Large intestine (tissue), 3 donors: ENCODE measurements around the gene SAC3D1. TPM values are rescaled to one million over a fixed set of nuclear protein-coding genes. Genes with fewer than 3 reads are reported as not detected.
"Not testable (repeated sequence)": the region's sequence is repeated elsewhere in the genome, so short reads cannot be mapped to it uniquely, and the experiment has no call there.

Experiments
- DNase-seq, 2 donors: peaks; one replicate each; pipeline versions ENCODE4 v3.0.0 to v3.0.0-alpha.2; 2013
- H3K27ac ChIP-seq: one replicate; pipeline ENCODE4 v1.5.1; 2013; ENCODE audit warnings: low read length
- H3K27me3 ChIP-seq: 2 replicates; pipeline ENCODE4 v1.6.1; 2013; ENCODE audit warnings: low read length; ENCODE audit not compliant: control insufficient read depth, insufficient read depth
- H3K36me3 ChIP-seq: 2 replicates; pipeline ENCODE4 v1.6.1; 2013; ENCODE audit warnings: low read length; ENCODE audit not compliant: control insufficient read depth, insufficient read depth
- H3K4me1 ChIP-seq: one replicate; pipeline ENCODE4 v1.6.1; 2013; ENCODE audit warnings: low read length; ENCODE audit not compliant: control insufficient read depth, insufficient read depth
- H3K4me3 ChIP-seq: one replicate; pipeline ENCODE4 v1.5.1; 2013; ENCODE audit warnings: low read length
- H3K9me3 ChIP-seq: one replicate; pipeline ENCODE4 v1.6.1; 2013; ENCODE audit warnings: mild to moderate bottlenecking, low read depth, low read length, moderate library complexity; ENCODE audit not compliant: control insufficient read depth
- WGBS: methylation state at CpG from one replicate; pipeline ENCODE4 v1.1.5; 2013; ENCODE audit warnings: low lambda C conversion rate; ENCODE audit not compliant: insufficient coverage; 5-methylcytosine and 5-hydroxymethylcytosine counted together
- polyA plus RNA-seq: library from polyadenylated mRNA; unstranded; fragments of 120-200 nt; gene quantifications from one replicate; pipeline ENCODE4 v1.2.1, GENCODE V29; 2013

Gene SAC3D1
- polyA plus RNA-seq, 1 donor: 8.9 TPM

DNA sequence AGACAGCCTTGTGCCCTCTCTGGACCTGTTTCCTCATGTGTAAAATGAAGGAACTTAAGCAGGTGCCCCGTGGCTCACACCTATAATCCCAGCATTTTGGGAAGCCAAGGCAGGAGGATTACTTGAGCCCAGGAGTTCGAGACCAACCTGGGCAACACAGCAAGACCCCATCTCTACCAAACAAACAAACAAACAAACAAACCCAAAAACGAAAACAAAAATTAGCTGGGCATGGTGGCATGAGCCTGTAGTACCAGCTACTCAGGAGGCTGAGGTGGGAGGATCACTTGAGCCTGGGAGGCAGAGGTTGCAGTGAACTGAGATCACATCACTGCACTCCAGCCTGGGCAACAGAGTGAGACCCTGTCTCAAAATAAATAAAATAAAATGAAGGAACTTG is 37.0 kb upstream of the SAC3D1 start:
- WGBS: 20% methylated on average over 1 of the region's 3 CpGs
- not testable (repeated sequence) for H3K4me1 ChIP-seq, H3K27me3 ChIP-seq, H3K27ac ChIP-seq, H3K9me3 ChIP-seq, DNase-seq, H3K4me3 ChIP-seq, H3K36me3 ChIP-seq

DNA sequence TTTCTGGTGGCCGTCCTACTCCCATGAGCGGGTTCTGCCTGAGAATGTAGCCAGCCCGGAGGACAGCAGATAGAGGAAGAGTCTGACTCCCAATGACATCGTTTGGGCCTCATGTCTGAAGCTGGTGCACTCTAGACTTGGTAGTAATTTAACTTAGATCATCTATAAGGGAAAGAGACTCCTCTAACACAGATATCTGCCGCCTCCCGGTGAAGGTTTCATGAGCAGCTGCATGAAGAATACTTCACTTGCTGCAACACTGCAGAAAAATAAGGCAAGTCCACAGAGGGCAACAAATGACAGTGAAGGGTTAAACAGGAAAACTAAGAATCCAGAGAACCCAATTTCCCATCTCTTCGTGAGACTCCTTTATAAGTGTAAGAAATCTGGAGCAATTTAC is 33.0 kb upstream of the SAC3D1 start:
- Histone ChIP-seq H3K4me1 (peaks cover 4% of the 10 kb centered on the region), H3K27ac (no peak overlapping the region), H3K36me3 (no peaks in the 10 kb centered on the region), H3K27me3 (no peaks in the 10 kb centered on the region), H3K4me3 (no peak overlapping the region), H3K9me3 (no peaks in the 10 kb centered on the region)
- no peak for DNase-seq
- no CpG with 5 or more reads among the region's 7 CpGs for WGBS

DNA sequence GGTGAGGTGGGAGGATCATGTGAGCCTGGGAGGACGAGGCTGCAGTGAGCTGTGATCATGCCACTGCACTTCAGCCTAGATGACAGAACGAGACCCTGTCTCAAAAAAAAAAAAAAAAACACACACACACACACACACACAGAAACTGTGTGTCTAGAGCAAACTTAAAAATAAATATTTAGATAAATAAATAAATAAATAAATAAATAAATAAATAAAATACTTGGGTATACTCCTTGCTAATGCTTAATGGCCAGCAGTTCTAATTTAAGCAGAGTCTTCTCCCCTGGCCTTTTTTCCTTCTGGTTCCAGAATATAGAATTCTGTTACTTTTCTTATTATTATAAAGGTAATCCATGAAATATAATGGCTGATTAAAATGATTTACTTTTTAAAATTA is 32.1 kb upstream of the SAC3D1 start:
- no peaks in the 10 kb centered on the region for H3K27me3 ChIP-seq
- no peaks in the 10 kb centered on the region for H3K36me3 ChIP-seq
- no peak for DNase-seq
- no CpG with 5 or more reads among the region's 2 CpGs for WGBS
- H3K9me3 ChIP-seq: no peaks in the 10 kb centered on the region
- no peak overlapping the region for H3K4me3 ChIP-seq
- H3K4me1 ChIP-seq: peaks cover 8% of the 10 kb centered on the region
- no peak overlapping the region for H3K27ac ChIP-seq

DNA sequence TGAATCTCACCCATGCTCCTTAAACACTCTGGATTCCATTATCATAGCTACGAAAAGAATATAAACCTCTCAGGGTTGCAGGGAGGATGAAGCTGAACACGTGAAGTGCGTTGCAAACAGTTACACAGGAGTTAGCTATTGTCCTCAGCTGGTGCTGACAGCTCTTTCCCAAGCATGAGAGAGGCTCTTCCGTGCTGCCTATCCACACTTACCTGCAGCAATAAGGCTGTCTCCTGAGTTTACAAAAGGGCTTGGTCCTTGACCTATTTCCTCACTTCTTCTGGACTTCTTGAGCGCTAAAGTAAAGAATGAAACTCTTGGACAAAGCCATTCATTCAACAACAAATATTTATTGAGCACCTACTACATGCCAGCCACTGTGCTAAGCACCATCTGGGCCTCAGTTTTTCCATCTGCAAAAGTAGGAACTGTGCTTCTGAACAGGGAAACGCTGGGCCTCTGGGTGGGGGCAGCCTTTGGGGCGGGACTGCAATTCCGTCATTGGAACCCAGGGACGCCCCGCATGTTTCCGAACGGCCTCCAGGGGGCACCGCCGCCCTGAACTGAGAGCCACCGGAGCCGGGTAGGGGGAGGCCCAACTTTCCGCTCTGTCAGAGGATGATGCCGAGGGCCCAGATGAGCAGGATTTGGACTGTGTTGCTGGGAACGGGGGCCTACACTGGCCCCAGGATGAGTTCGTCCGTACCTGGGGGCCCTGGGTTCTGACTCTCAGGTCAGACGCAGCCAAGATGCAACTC is 27.7 kb upstream of the SAC3D1 start:
- Histone ChIP-seq H3K27ac (peak overlapping the region; percentile 100), H3K27me3 (no peaks in the 10 kb centered on the region), H3K4me3 (peak overlapping the region; percentile 80), H3K36me3 (peaks cover 13% of the 10 kb centered on the region), H3K4me1 (peaks cover 8% of the 10 kb centered on the region), H3K9me3 (no peaks in the 10 kb centered on the region)
- no CpG with 5 or more reads among the region's 22 CpGs for WGBS
- peak; percentile 90 to 93 for DNase-seq

DNA sequence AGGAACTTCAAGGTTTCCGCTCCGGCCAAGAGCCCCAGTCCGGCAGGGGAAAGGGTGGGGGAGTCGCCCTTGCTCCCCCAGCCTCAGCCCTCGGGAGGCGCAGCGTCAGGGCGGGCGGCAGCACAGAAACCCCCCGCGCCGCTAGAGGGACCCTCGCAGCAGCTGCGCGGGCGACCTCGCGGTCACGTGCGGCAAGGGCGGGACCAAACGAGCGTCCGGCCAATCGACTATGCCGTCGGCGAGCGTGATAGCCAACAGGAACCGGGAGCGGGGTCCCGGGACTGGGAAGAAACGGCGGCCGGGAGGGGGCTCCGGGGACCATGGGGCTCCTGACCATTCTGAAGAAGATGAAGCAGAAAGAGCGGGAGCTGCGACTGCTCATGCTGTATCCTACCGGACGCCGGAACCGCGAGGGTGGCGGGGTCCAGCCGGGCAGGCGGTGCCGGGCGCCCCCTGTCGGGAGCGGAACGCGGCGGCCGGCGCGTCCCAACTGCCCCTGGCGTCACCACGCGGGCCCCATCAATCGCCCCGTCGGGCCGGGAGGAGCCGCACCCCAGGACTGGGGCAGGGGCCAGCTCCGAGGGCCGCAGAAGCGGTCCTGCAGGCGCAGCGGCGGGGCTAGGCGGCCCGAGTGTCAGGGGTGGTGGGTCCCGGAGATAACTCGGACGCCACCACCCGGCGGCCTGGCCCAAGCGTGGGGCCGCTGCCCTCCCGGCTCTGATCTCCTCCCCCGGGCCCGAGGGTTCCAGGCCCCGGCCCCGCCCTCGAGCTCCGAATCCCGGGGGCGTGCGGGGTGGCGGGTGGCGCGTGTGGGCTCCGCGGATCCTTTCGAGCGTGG is 26.9 kb upstream of the SAC3D1 start, which contains the start of gene ARL2:
Gene ARL2, plus strand, starts transcription at position 273 of the 838 bp plus-strand sequence. Its CDS starts 48 bp downstream, at position 321.
- peak within 1 kb of the TSS; percentile 80 for H3K4me3 ChIP-seq
- WGBS: no CpG with 5 or more reads among the region's 96 CpGs
- H3K27ac ChIP-seq: peak within 1 kb of the TSS; percentile 100
- H3K4me1 ChIP-seq: peaks cover 8% of the 10 kb centered on the region
- no peaks in the 10 kb centered on the region for H3K27me3 ChIP-seq
- H3K36me3 ChIP-seq: peaks cover 19% of the 10 kb centered on the region
- peak; percentile 89 to 95 for DNase-seq
- no peaks in the 10 kb centered on the region for H3K9me3 ChIP-seq

DNA sequence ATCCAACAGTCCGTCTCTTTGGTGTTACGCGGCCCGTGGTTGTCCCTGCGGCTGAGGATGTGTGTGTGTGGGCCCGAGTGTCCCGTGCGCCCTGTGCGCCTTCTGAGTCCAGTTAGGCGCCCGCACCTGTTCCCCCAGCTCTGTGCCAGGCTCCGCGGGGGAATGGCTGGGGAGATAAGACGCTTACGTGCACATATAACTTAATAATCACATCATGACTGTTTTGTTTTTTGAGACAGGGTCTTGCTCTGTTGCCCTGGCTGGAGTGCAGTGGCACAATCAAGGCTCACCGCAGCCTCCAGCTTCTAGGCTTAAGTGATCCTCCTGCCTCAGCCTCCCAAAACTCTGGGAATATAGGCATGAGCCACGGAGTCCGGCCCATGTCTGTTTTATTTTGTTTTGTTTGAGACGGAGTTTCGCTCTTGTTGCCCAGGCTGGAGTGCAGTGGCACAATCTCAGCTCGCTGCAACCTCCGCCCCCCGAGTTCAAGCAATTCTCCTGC is 26.2 kb upstream of the SAC3D1 start:
- peak overlapping the region; percentile 80 for H3K4me3 ChIP-seq
- no peaks in the 10 kb centered on the region for H3K27me3 ChIP-seq
- peak overlapping the region; percentile 100 for H3K27ac ChIP-seq
- WGBS: no CpG with 5 or more reads among the region's 23 CpGs
- H3K9me3 ChIP-seq: no peaks in the 10 kb centered on the region
- peaks cover 8% of the 10 kb centered on the region for H3K4me1 ChIP-seq
- peak in 1 of 2 donors; percentile 40 for DNase-seq
- peaks cover 21% of the 10 kb centered on the region for H3K36me3 ChIP-seq

DNA sequence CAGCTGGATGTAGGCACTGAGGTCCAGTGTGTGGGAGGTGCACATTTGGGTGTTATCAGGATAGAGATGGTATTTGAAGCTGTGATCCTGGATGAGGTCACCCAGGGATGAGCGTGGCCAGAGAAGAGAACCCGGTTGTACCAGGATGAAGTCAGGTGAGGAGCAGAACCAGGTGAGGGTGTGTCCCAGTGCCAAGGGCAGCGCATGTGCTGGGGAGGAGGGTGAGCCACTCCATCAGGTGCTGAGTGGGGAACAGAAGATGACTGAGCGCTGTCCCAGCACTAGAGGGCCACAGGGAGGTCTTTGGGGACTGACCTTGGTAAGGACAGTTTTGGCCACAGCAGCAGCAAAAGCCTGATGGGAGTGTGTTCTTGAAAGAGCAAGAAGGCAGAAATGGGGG is 24.3 kb upstream of the SAC3D1 start:
- peaks cover 8% of the 10 kb centered on the region for H3K4me1 ChIP-seq
- no peak for DNase-seq
- H3K9me3 ChIP-seq: no peaks in the 10 kb centered on the region
- peaks cover 35% of the 10 kb centered on the region for H3K36me3 ChIP-seq
- WGBS: 80% methylated on average over 1 of the region's 4 CpGs
- H3K27ac ChIP-seq: no peak overlapping the region
- no peaks in the 10 kb centered on the region for H3K27me3 ChIP-seq
- no peak overlapping the region for H3K4me3 ChIP-seq

DNA sequence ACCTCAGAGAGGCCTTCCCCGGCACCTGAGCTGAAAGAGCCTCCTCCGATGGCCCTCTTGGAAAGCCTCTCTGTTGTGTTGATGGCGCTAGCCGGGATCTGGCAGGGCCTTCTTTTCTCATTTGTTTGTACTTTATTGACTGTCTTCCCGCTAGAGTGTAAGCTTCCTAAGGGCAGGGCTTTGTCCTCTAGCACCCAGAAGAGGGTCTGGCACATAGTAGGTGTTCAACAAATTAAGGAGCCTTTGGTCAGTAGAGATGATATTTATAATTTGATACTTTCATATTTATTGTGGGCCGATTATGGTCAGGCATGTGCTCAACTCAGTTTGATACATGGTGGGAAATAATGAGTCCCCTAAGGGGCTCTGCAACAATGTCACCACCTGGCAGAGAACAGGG is 23.1 kb upstream of the SAC3D1 start:
- Histone ChIP-seq H3K9me3 (no peaks in the 10 kb centered on the region), H3K4me1 (peaks cover 11% of the 10 kb centered on the region), H3K36me3 (peaks cover 41% of the 10 kb centered on the region), H3K27me3 (no peaks in the 10 kb centered on the region), H3K27ac (no peak overlapping the region), H3K4me3 (no peak overlapping the region)
- DNase-seq: no peak
- WGBS: no CpG with 5 or more reads among the region's 6 CpGs

DNA sequence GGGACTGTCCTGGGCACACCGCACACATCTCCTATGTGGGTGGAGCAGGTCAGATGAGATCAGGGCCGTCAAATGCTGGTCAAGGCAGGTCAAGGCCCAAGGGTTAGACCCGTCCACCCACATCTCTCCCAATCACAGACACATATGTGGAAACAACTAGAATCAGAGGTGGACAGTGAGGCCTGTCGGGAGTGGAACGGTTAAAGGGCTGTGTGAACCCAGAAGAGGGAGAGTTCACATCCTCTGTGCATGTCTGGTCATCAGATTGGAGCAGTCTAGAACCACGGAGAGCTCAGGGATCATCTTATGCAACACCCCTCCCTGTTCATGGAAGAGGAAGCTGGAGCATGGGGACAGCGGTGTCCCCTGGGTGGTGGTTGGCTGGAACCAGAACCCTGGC is 21.2 kb upstream of the SAC3D1 start:
- H3K9me3 ChIP-seq: no peaks in the 10 kb centered on the region
- H3K27me3 ChIP-seq: no peaks in the 10 kb centered on the region
- no peak overlapping the region for H3K4me3 ChIP-seq
- DNase-seq: no peak
- H3K27ac ChIP-seq: no peak overlapping the region
- 80% methylated on average over 1 of the region's 7 CpGs for WGBS
- peaks cover 41% of the 10 kb centered on the region for H3K36me3 ChIP-seq
- H3K4me1 ChIP-seq: peaks cover 13% of the 10 kb centered on the region

DNA sequence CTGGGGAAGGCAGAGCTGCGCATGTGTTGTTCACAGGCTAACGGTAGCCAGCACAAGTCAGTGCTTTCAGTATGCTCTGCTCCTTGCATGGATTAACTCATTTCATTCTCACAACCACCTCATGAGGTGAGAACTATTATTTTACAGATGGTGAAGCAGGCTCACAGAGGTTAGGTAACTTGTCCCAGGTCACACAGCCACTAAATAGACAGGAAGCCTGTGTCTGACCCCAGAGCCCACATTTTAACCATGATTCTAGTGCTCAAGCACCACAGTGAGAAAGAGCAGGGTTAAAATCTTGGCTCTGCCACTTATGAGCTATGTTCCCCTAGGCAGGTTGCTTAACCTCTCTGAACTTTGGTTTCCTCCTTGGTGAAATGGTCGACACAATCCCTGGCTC is 20.0 kb upstream of the SAC3D1 start:
- no CpG with 5 or more reads among the region's 3 CpGs for WGBS
- H3K27ac ChIP-seq: no peak overlapping the region
- no peak for DNase-seq
- H3K9me3 ChIP-seq: no peaks in the 10 kb centered on the region
- H3K4me3 ChIP-seq: no peak overlapping the region
- H3K27me3 ChIP-seq: no peaks in the 10 kb centered on the region
- peaks cover 13% of the 10 kb centered on the region for H3K4me1 ChIP-seq
- H3K36me3 ChIP-seq: peaks cover 41% of the 10 kb centered on the region
